HepG2 (cell line): ENCODE measurements around the gene CDC14B. TPM values are rescaled to one million over a fixed set of nuclear protein-coding genes. Genes with fewer than 3 reads are reported as not detected.

Experiments used
- ERF ChIP-seq: IDR thresholded peaks from 2 replicates; pipeline ENCODE4 v1.6.1; 2018; ENCODE audit warnings: missing biosample characterization, missing genetic modification reagents
- FOXA3 ChIP-seq: IDR thresholded peaks from 2 replicates; pipeline ENCODE4 v1.6.1; 2016; ENCODE audit warnings: missing genetic modification reagents, missing compliant biosample characterization
- JARID2 ChIP-seq: sonication (generic); formaldehyde crosslinking; IDR thresholded peaks from 2 replicates; pipeline ENCODE4 v1.8.1; 2023; ENCODE audit warnings: missing genetic modification reagents, inconsistent platforms; ENCODE audit not compliant: insufficient replicate concordance
- JUND ChIP-seq: sonication (generic); formaldehyde crosslinking; IDR thresholded peaks from 2 replicates; pipeline ENCODE4 v1.8.0; 2022; ENCODE audit warnings: mild to moderate bottlenecking, missing genetic modification reagents
- KLF6 ChIP-seq: IDR thresholded peaks from 2 replicates; pipeline ENCODE4 v1.8.0; 2016; ENCODE audit warnings: missing biosample characterization, missing genetic modification reagents
- MAFK ChIP-seq, 2 experiments: IDR thresholded peaks in 1 of 2; conservative IDR thresholded peaks in 1 of 2; 2 replicates each; pipeline ENCODE4 v1.6.1; 2011; ENCODE audit warnings: improper control_type of control experiment in 2 of 2, low read length in 2 of 2
- NCOA1 ChIP-seq: sonication (generic); formaldehyde crosslinking; IDR thresholded peaks from 2 replicates; pipeline ENCODE4 v1.9.0; 2021; ENCODE audit warnings: missing genetic modification reagents
- POLR2AphosphoS2 ChIP-seq: IDR thresholded peaks from 2 replicates; pipeline ENCODE4 v1.6.1; 2011; ENCODE audit warnings: low read depth, low read length, improper control_type of control experiment
- RARA ChIP-seq: IDR thresholded peaks from 2 replicates; pipeline ENCODE4 v1.6.1; 2016; ENCODE audit warnings: missing genetic modification reagents, missing compliant biosample characterization
- ZBTB1 ChIP-seq: sonication (generic); formaldehyde crosslinking; IDR thresholded peaks from 2 replicates; pipeline ENCODE4 v1.4.0; 2020; ENCODE audit warnings: missing genetic modification reagents, borderline replicate concordance
- ZNF562 ChIP-seq: sonication (generic); formaldehyde crosslinking; IDR thresholded peaks from 2 replicates; pipeline ENCODE4 v1.8.0; 2022; ENCODE audit warnings: missing genetic modification reagents, borderline replicate concordance
- ZNF563 ChIP-seq: sonication (generic); formaldehyde crosslinking; IDR thresholded peaks from 2 replicates; pipeline ENCODE4 v1.8.0; 2022; ENCODE audit warnings: mild to moderate bottlenecking, moderate library complexity, missing genetic modification reagents
- ZNF652 ChIP-seq: IDR thresholded peaks from 2 replicates; pipeline ENCODE4 v1.6.1; 2016; ENCODE audit warnings: low read depth, borderline replicate concordance
- ZNF687 ChIP-seq: sonication (generic); formaldehyde crosslinking; IDR thresholded peaks from 2 replicates; pipeline ENCODE4 v1.5.1; 2020; ENCODE audit warnings: mild to moderate bottlenecking, missing genetic modification reagents, moderate library complexity
- ZNF740 ChIP-seq: sonication (generic); formaldehyde crosslinking; IDR thresholded peaks from 2 replicates; pipeline ENCODE4 v1.4.0; 2020; ENCODE audit warnings: missing genetic modification reagents
- ZNF792 ChIP-seq: IDR thresholded peaks from 2 replicates; pipeline ENCODE4 v1.6.1; 2016
- polyA plus RNA-seq, 8 experiments: library from polyadenylated mRNA; depleted of rRNA in 3 of 8; stranded (reverse) in 7 of 8; unstranded in 1 of 8; fragments of >200 nt; fragmentation: Illumina TruSeq in 4 of 8; extraction: Trizol in 4 of 8; gene quantifications; 2 replicates each; pipeline versions ENCODE4 v1.2.1 to v1.2.3, GENCODE V29; 2011 to 2016; ENCODE audit warnings: low read depth in 4 of 8, missing spikeins in 1 of 8, mixed read lengths in 1 of 8; ENCODE audit not compliant: insufficient read depth in 1 of 8
- total RNA-seq, 5 experiments: library from RNA; depleted of rRNA; stranded (reverse); fragments of >200 nt; fragmentation: Illumina TruSeq; extraction: Trizol; gene quantifications; 2 replicates each; pipeline ENCODE4 v1.2.3, GENCODE V29; 2016; ENCODE audit warnings: low read depth in 1 of 5
- TF ChIP-seq, protein P1 (sequence below): sonication (generic); formaldehyde crosslinking; IDR thresholded peaks from 2 replicates; pipeline ENCODE4 v1.8.1; 2023; ENCODE audit warnings: mild to moderate bottlenecking, missing genetic modification reagents, borderline replicate concordance
- TF ChIP-seq, protein P2 (sequence below): sonication (generic); formaldehyde crosslinking; IDR thresholded peaks from 2 replicates; pipeline ENCODE4 v1.4.0; 2020; ENCODE audit warnings: low read depth, mild to moderate bottlenecking, missing genetic modification reagents
- TF ChIP-seq, protein P3 (sequence below): IDR thresholded peaks from 2 replicates; pipeline ENCODE4 v1.6.1; 2016; ENCODE audit warnings: missing compliant biosample characterization, missing genetic modification reagents, borderline replicate concordance
- TF ChIP-seq, protein P4 (sequence below): IDR thresholded peaks from 2 replicates; pipeline ENCODE4 v1.6.1; 2016; ENCODE audit warnings: mild to moderate bottlenecking, missing biosample characterization, missing genetic modification reagents
- TF ChIP-seq, protein P5 (sequence below): sonication (generic); formaldehyde crosslinking; IDR thresholded peaks from 2 replicates; pipeline ENCODE4 v1.8.0; 2022; ENCODE audit warnings: mild to moderate bottlenecking, missing genetic modification reagents, moderate library complexity

The CDC14B gene
- total and polyA plus RNA-seq, 2 of the 13 experiments (the other 11 are each of a cell fraction or from before 2014, with no cell fraction given) = 25.8 to 33.3 TPM

DNA sequence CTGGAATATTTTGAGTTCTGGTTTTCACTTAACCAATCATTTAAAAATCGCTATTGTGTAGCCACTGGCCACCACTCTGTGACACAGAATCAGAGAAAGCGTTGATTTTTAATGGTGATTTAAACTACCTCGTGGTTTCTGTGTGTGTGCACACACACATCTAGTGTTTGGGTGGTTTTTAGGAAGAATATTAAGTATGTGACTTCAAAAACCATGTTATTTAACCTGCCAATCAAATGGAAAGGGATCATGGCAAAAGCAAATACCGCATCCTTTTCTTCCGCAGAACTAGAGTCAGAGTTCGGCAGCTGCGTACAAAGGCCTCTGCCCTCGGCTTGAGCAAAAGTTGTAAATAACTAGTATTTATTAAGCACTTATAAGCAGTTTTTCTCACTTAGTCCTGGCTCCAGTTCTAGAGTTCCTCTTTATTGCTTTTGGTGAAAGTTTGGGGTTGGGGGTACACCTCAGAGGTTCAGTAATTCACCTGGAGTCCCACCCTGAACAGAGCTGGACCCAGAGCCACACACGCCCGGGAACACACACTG, 129.0 kb downstream of the CDC14B start (continued):
- TF ChIP-seq RARA = peak; percentile 33; the same call in 1 of the 2 replicates
- no peak for TF ChIP-seq JUND (CRISPR knock-in tag)
- TF ChIP-seq ZNF687 (CRISPR knock-in tag) = peak; percentile 83; the same call in 1 of the 2 replicates
- TF ChIP-seq ZNF792 (CRISPR knock-in tag) = no peak
- TF ChIP-seq, protein P1, sequence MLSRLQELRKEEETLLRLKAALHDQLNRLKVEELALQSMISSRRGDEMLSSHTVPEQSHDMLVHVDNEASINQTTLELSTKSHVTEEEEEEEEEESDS (CRISPR knock-in tag) = no peak
- TF ChIP-seq POLR2AphosphoS2 = no peak
- TF ChIP-seq ZBTB1 (CRISPR knock-in tag) = no peak
- TF ChIP-seq JARID2 (CRISPR knock-in tag) = no peak
- no peak for TF ChIP-seq NCOA1 (CRISPR knock-in tag)
- TF ChIP-seq ERF = no peak
- TF ChIP-seq, protein P2, sequence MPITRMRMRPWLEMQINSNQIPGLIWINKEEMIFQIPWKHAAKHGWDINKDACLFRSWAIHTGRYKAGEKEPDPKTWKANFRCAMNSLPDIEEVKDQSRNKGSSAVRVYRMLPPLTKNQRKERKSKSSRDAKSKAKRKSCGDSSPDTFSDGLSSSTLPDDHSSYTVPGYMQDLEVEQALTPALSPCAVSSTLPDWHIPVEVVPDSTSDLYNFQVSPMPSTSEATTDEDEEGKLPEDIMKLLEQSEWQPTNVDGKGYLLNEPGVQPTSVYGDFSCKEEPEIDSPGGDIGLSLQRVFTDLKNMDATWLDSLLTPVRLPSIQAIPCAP (CRISPR knock-in tag) = no peak
- no peak for TF ChIP-seq MAFK (conservative IDR thresholded peaks at IDR 0.05 in 1 of 2, IDR thresholded peaks at IDR 0.05 in 1 of 2; ENCODE audit: low read length in 2 of 2)
- no peak for TF ChIP-seq ZNF563 (CRISPR knock-in tag)
- TF ChIP-seq, protein P3, sequence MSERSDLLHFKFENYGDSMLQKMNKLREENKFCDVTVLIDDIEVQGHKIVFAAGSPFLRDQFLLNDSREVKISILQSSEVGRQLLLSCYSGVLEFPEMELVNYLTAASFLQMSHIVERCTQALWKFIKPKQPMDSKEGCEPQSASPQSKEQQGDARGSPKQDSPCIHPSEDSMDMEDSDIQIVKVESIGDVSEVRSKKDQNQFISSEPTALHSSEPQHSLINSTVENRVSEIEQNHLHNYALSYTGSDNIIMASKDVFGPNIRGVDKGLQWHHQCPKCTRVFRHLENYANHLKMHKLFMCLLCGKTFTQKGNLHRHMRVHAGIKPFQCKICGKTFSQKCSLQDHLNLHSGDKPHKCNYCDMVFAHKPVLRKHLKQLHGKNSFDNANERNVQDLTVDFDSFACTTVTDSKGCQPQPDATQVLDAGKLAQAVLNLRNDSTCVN (CRISPR knock-in tag) = no peak
- TF ChIP-seq, protein P4, sequence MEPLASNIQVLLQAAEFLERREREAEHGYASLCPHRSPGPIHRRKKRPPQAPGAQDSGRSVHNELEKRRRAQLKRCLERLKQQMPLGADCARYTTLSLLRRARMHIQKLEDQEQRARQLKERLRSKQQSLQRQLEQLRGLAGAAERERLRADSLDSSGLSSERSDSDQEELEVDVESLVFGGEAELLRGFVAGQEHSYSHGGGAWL (CRISPR knock-in tag) = no peak
- TF ChIP-seq ZNF740 (CRISPR knock-in tag) = no peak
- no peak for TF ChIP-seq ZNF652 (CRISPR knock-in tag)
- TF ChIP-seq FOXA3 (CRISPR knock-in tag) = peak; percentile 68
- TF ChIP-seq KLF6 (CRISPR knock-in tag) = no peak
- no peak for TF ChIP-seq ZNF562 (CRISPR knock-in tag)
- TF ChIP-seq, protein P5, sequence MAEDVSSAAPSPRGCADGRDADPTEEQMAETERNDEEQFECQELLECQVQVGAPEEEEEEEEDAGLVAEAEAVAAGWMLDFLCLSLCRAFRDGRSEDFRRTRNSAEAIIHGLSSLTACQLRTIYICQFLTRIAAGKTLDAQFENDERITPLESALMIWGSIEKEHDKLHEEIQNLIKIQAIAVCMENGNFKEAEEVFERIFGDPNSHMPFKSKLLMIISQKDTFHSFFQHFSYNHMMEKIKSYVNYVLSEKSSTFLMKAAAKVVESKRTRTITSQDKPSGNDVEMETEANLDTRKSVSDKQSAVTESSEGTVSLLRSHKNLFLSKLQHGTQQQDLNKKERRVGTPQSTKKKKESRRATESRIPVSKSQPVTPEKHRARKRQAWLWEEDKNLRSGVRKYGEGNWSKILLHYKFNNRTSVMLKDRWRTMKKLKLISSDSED (CRISPR knock-in tag) = no peak
